ENCODE measurements around the gene CD300H.
"Not testable (repeated sequence)": the region's sequence is repeated elsewhere in the genome, so short reads cannot be mapped to it uniquely, and the experiment has no call there.

- TF ChIP-seq CTCF (conservative IDR thresholded peaks at IDR 0.05; ENCODE audit: low read length); EZH2phosphoT487 (IDR thresholded peaks at IDR 0.05; ENCODE audit: borderline replicate concordance): not testable (repeated sequence)
These were observed 8.9 kb downstream of the CD300H start for GRCh38 chr17:74558402-74558801.

Measured in Loucy (cell line).